ENCODE results near the gene ZNF654. TPM values are rescaled to one million over a fixed set of nuclear protein-coding genes. Genes with fewer than 3 reads are reported as not detected.
A peak's percentile ranks its signal among the peaks of the same experiment; 100 is the strongest.

The ZNF654 gene
- total and polyA plus RNA-seq, 9 of the 15 experiments (the other 6 are each of a cell fraction or from before 2014, with no cell fraction given), result 2.4 to 8.6 (median 5.1) TPM

DNA sequence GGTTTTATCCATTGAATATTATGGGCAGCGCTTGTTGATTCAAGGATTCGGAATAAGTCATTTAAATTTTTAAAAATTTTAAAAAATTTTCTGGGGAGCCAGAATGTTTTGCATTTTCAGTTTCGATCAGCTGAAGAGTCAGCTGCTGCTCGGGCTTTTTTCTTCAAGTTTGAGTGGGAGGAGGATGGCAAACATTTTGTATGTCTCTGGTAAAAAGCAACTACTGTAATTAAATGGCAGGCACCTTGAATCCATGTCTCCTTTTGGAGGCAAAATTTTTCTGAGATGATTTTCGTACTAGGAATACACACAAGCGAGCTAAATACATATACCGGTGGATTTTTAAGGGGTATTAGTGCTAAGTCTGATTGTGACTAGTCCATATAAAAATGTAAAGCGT lies 91.3 kb downstream of the ZNF654 start:
- Histone ChIP-seq H3K9ac (ENCODE audit: insufficient read depth in 1 of 2, low read depth in 2 of 2, low read length in 2 of 2) (peak overlapping the region; percentile 91 to 96), H3K9me3 (replicated peaks; ENCODE audit: control insufficient read depth, insufficient read depth, low read depth, low read length) (no peaks in the 10 kb centered on the region), H4K20me1 (replicated peaks; ENCODE audit: control insufficient read depth, insufficient read depth, low read length) (no peaks in the 10 kb centered on the region), H3K27ac (ENCODE audit: extremely low read depth, low read depth, low read length) (peak overlapping the region; percentile 99), H3K36me3 (ENCODE audit: control insufficient read depth, insufficient read depth, low read length) (peaks cover 20% of the 10 kb centered on the region), H3K4me1 (replicated peaks in 1 of 2; ENCODE audit: control insufficient read depth in 2 of 2, insufficient read depth in 2 of 2, low read length in 2 of 2) (peaks cover 5 to 8% of the 10 kb centered on the region in 2 experiments; a peak in 2 of 5 replicates), H3K4me2 (ENCODE audit: insufficient read depth, low read length) (peak overlapping the region; percentile 90; the same call in 1 of the 2 replicates), H3K27me3 (ENCODE audit: control insufficient read depth in 2 of 2, insufficient read depth in 2 of 2, low read length in 2 of 2) (no peaks in the 10 kb centered on the region), H3K4me3 (peak overlapping the region; percentile 93), H3K79me2 (ENCODE audit: control insufficient read depth, insufficient read depth, low read length) (peaks cover 78% of the 10 kb centered on the region), H3K9me1 (ENCODE audit: control insufficient read depth, insufficient read depth, low read length) (no peaks in the 10 kb centered on the region), H2AFZ (ENCODE audit: low read depth, low read length) (peak overlapping the region; percentile 98)
- ATAC-seq, result no peak
- peak; percentile 72 for FAIRE-seq
- ChIA-PET POLR2A (interaction anchor here (0.7 to 1.7 kb wide), 2 partner anchors 89 to 352 kb away, joined by 3 to 4 read pairs; no protein-coding TSS in a partner anchor), CTCF (ENCODE audit: low intra/inter-chr PET ratio) (no interaction called here)
- BruUV-seq (replicated peaks), result TSS peak; percentile 54
- peak in 1 of 4 experiments; percentile 7 for DNase-seq (ENCODE audit: extremely low read depth in 1 of 4, low spot score in 3 of 4)
- intact Hi-C loops (cut with micrococcal nuclease), result no loop called here
- in situ Hi-C loops (cut with MboI), result no loop called here
- TF ChIP-seq ARID2 (IDR thresholded peaks at IDR 0.05) (no peak), KDM5B (IDR thresholded peaks at IDR 0.05; ENCODE audit: insufficient replicate concordance, low read depth, low read length) (no peak), EGR1 (conservative IDR thresholded peaks at IDR 0.05) (0 out of 2 replicates have a peak, but pooled peaks have one; percentile 13), SIN3A (IDR thresholded peaks at IDR 0.05; ENCODE audit: borderline replicate concordance in 2 of 2, control insufficient read depth in 1 of 2, low read depth in 2 of 2, low read length in 2 of 2) (peak in 1 of 2 experiments; percentile 35; a peak in 1 of 4 replicates)
- TF ChIP-seq, protein P1, sequence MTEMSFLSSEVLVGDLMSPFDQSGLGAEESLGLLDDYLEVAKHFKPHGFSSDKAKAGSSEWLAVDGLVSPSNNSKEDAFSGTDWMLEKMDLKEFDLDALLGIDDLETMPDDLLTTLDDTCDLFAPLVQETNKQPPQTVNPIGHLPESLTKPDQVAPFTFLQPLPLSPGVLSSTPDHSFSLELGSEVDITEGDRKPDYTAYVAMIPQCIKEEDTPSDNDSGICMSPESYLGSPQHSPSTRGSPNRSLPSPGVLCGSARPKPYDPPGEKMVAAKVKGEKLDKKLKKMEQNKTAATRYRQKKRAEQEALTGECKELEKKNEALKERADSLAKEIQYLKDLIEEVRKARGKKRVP (CRISPR knock-in tag; IDR thresholded peaks at IDR 0.05), result no peak
- 0% methylated on average over 8 of the region's 8 CpGs for WGBS (ENCODE audit: insufficient coverage, low coverage, missing lambda C conversion rate)

Measured in K562 (cell line).